HG03060 (cell line): ENCODE measurements around the gene PRSS53.
"Not testable (repeated sequence)": the region's sequence is repeated elsewhere in the genome, so short reads cannot be mapped to it uniquely, and the experiment has no call there.

Source experiments
- ATAC-seq: cut with Tn5 transposase; IDR thresholded peaks from one replicate; pipeline ENCODE4 v1.9.1; 2021; ENCODE audit warnings: low read depth, moderate number of reproducible peaks; ENCODE audit not compliant: unreplicated experiment

Gene PRSS53

DNA sequence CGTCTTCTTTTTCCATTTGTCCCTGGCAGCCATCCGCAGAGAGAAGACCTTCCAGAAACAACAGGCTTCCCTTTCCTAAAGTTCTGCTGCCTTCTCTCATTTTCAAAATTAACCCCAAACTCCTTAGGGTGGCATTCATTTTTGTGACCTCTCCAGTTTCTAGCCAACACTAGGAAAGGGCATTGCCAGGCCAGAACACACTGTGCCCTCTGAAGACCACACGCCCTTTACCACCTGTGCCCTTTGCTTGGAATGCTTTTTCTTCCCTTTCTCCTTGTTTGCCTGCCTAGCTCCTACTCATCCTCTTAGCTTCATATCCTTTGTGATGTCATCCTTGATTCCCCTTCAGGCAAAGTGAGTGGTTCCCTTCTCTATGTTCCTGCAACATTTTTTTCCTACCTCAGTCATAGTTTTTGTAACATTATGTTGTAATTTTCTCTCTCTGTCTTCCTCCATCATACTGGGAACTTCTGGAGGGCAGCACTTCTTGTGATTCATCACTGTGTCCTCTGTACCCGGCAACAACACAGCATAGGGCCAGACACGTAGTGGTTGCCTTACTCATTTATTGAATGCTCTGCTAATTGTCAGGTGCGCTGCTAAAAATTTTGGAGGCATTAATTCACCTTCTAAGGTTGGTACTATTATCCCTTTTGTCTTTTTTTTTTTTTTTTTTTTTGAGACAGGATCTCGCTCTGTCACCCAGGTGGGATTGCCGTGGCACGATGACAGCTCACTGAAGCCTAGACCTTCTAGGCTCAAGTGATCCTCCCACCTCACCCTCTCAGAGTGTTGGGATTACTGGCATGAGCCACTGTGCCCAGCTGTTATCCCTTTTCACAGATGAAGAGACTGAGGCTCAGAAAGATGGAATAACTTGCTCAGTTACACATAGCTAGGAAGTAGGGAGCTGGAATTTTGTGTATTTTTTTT lies 29.7 kb upstream of the PRSS53 start:
- no peak for ATAC-seq

DNA sequence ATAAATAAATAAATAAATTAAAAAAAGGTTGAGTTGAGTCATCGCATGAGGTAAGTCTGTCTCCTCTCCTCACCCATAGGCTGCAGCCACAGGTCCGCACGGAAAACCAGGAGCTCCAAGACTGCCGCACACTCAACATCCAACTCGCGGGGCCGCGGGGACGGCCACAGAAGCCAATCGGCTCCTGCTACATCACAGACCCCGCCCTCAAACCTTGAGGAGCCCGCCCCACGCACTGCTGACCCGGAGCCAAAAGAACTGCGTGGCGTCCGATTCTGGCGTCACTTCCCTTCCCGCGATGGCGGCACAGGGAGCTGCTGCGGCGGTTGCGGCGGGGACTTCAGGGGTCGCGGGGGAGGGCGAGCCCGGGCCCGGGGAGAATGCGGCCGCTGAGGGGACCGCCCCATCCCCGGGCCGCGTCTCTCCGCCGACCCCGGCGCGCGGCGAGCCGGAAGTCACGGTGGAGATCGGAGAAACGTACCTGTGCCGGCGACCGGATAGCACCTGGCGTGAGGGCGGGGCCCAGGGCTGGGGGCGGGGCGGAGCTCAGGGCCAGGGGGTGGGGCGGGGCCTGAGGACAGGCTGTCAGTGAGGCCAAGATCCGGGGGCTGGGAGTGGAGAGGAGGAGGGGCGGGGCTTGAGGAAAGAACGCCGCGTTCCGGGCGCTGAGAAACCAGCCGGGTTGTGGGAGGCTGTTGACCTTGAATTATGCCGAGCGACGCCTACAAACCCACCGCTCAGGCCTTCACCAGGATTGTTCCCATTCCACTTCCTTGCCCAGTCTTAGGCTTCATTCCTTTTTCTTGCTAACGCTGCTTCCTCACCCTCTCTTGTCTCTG lies 28.9 kb upstream of the PRSS53 start, which contains the start of gene KAT8:
Gene KAT8 (plus strand): TSS at position 281 of the 839 bp plus-strand sequence. CDS start 18 bp downstream, at position 299.
- peak; percentile 89 for ATAC-seq

DNA sequence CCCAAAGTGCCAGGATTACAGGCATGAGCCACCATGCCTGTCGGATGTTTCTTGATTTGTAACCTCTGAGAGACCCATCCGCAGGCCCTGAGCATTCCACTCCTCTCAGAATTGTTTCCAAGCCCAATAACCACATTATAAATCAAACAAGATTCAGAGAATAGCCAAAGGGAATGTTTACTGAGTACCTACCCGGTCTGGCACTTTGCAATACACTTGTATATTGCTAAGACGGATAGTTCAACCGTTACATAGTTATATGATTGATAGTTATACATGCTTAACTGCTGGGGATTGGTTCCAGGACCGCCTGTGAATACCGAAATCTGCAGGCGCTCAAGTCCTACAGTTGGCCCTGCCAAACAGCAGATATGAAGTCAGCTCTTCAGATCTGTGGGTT lies 25.7 kb upstream of the PRSS53 start:
- no peak for ATAC-seq

DNA sequence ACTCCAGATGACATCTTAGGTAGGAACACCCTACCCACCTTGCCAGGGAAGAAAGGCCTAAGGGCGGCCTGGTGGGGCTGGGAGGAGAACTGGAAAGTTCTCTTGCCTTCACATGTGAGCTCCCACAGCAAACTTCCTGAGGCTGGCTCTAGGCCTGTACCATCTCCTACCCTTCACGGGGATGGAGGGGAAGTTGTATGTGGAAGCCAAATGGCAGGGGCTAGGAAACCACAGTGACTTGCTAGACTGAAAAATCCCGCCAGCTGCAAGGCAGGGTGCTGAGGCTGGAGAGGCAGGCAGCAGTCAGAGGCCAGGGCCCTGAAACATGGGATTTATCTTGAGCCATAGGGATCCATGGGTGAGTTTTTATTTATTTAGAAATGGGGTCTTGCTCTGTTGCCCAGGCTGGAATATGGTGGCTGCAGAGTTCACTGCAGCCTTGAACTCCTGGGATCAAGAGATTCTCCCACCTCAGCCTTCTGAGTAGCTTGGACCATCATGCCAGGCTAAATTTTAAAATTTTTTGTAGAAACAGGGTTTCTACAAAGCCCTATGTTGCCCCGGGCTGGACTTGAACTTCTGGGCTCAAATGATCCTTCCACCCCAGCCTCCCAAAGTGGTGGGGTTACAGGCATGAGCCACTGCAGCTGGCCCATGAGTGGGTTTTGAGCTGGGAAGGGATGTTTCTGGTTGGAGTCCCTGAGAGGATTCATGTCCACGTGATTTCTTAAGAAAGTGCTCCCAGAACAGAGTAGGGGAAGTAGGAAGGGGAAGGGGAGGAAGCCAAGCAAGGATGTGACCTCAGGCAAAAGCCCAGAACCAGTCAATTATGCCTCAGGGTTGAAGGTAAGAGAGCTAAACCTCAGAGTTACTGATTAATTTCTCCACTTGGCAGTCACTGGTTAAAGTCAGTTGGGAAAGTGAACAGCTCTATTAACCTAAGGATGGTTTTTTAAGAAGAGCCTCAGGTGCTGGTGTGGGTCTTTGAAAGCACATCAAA lies 24.7 kb upstream of the PRSS53 start:
- ATAC-seq, result no peak

DNA sequence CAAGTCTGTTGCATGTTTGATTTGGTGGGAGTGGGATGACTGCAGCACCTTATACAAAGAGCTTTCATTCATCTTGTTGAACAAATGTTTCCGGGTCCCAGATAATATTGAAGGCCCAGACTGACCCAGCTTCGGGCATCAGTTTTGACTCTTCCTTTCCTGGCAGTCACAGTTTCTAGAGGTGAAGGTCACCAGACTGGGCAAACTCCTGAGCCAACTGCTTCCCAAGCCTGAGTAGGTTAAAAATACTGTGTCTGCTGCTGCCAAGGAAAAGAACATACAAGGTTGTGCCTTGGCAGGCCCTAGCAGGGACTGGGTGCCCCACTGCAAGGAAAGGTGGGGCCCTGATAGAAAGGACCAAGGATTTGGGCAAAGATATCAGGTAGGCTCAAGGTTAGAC lies 24.0 kb upstream of the PRSS53 start:
- ATAC-seq, result no peak

DNA sequence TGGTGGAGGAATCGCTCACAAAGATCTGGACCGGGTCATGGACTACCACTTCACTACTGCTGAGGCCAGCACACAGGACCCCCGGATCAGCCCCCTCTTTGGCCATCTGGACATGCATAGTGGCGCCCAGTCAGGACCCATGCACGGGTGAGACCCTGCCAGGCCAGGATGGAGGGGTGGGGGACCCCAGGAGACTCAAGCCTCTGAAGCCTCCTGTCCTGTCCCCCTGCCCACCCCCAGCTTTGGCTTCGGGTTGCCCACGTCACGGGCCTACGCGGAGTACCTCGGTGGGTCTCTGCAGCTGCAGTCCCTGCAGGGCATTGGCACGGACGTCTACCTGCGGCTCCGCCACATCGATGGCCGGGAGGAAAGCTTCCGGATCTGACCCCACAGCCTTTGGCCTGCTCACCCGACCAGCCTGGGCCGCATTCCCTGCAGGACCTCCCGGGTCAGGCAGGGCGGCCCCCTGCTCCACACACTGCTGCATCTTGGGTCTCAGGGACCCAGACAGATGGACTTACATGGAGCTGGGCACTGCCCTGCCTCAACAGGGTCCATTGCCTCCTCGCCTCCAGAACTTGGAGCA lies 23.2 kb upstream of the PRSS53 start:
- no peak for ATAC-seq

DNA sequence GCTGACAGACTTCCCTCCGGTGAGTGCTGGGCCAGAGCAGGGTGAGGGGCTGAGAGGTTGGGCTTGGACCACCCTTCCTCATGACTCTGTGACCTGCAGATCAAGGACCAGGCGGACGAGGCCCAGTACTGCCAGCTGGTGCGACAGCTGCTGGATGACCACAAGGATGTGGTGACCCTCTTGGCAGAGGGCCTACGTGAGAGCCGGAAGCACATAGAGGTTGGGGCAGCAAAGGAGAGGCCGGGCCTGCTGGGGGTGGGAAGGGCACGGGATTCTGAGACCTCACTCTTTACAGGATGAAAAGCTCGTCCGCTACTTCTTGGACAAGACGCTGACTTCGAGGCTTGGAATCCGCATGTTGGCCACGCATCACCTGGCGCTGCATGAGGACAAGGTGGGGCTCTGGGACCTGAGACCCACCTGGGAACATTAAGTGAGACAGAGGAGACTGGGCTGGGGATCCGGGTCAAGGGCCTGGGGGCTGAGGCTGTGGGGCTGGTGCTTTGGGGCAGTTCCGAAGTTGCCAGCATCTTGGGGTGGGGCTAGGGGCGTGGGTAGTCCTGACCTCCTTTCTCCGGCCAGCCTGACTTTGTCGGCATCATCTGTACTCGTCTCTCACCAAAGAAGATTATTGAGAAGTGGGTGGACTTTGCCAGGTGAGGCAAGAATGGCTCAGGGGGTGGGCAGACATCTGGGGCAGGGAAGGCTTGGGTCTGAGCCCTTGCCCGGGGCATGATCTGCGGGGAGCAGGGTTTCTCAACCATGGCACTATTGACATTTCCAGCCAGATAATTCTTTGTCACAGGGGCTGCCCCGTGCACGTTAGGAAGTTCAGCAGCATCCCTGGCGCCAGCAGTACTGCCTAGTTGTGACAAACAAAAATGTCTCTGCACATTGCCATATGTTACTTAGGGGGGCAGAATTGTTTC lies 21.6 kb upstream of the PRSS53 start:
- ATAC-seq, result no peak

DNA sequence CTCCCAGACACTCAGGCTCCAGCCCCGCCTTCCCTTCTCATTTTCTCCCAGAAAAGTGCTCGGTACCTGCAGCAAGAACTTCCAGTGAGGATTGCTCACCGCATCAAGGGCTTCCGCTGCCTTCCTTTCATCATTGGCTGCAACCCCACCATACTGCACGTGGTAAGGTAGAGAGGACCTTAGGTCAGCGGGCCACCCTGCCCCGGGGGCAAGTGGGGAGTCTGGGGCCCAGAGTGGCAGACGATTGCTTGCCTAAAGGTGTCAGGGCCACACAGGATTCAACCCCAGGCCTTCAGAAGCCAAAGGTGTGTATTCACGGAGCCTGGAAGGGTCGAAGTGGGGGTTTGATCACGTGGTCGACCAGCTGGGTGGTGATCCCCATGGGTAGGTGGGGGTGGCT lies 20.9 kb upstream of the PRSS53 start:
- no peak for ATAC-seq

DNA sequence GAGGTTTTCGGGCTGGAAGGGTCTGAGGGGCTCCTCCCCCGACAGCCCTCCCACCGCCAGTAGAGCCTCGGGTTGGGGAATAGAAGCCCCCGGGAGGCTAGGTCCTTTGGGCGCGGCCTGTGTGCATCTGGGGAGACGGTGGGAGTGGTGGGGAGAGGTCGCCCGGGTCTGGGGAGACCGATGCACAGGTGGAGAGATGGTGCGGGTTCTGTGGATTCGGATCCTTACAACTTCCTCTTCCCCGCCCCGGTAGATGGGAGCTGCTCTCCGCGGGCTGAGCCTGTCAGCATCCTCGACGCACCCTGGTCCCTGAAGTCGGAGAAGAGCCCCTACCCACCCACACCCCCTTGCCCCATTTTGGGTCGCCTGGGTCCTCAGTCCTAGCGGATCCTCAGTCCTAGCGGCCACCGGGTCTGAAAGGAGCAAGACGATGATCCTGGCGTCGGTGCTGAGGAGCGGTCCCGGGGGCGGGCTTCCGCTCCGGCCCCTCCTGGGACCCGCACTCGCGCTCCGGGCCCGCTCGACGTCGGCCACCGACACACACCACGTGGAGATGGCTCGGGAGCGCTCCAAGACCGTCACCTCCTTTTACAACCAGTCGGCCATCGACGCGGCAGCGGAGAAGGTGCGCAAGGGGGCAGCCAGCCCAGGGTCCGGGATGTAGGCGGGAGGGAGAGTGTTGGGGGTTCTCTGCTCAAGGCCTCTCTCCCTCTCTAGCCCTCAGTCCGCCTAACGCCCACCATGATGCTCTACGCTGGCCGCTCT lies 20.2 kb upstream of the PRSS53 start:
- no peak for ATAC-seq

DNA sequence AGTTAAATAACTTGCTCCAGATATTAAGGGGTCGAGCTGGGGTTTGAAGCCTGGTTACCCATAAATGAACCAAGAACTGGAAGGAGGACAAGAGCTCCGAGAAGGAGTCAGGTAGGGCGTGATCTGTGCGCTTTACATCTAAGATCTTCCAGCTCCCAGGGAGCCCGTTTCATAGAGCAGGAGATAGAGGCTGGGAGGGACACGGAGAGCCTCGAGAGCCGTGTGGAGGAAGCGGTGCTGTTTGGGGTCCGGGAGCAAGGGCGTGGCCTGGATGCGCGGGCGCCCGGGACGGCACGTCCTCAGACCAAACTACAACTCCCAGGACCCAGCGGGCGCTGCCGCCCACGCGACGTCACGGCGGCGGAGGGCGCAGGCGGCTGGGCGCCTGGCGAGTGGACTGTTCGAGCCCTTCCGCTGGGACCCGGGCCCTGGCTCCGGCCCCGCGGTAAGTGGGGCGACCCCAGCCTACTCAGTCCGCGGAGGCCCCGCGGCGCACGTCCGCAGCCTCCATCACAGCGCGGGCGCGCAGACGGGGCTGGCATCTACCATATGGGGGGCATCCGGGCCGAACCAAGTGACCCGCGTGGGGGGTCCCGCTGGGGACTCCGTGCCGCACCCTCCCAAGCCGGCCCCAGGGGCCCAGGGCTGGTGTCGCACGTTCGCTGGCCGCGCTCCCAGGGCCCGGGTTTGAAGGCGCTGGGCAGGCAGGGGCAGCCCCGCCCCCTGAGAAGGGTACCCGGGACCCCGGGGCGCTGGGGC lies 19.5 kb upstream of the PRSS53 start, which contains the start of gene BCKDK:
Gene BCKDK (plus strand): TSS at position 352 of the 759 bp plus-strand sequence. CDS start 838 bp downstream, outside the sequence.
- peak; percentile 60 for ATAC-seq

DNA sequence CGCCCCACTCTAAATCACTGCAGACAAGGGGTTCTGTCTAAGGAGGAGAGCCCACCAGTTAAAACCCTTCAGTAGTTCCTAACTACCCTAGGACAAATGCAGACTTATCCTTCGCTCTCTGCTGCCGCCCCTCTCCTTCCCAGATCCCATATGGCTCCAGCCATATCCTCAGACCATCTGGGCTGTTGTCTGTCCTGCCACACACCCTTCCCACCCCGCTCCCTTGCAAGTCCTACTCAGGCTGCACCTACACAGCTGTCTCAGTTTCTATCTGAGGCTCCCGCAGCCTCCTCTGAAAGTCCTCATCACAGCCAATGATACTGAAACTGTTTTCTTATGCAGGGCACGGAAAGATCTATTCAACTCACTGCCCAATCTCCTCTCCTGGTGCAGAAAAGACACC lies 18.7 kb upstream of the PRSS53 start:
- peak; percentile 42 for ATAC-seq

DNA sequence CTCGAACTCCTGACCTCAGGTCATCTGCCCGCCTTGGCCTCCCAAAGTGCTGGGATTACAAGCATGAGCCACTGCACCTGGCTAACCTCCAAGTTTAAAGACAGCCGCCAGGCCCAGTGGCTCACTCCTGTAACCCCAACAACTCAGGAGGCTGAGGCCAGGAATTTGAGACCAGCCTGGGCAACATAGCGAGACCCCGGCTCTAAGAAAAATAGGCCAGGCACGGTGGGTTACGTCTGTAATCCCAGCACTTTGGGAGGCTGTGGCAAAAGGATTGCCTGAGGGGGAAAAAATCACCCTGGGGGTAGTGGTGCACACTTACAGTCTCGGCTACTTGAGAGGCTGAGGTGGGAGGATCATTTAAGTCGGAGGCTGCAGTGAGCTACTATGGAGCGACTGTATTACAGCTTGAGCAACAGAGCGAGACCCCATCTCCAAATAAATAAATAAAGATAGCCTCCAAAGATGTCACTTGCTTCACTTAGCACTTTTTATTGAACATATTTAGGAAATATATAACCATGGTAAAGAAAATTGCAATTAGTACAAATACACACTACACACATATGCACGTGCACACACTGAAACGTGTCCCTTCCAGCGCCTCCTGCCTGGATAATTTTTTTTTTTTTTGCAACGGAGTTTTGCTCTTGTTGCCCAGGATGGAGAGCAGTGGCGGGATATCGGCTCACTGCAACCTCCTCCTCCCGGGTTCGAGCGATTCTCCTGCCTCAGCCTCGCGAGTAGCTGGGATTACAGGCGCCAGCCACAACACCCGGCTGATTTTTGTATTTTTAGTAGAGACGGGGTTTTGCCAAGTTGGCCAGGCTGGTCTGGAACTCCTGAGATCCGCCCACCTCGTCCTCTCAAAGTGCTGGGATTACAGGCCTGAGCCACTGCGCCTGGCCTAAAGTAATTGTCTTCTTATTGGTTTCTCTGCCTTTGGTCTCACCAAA lies 18.0 kb upstream of the PRSS53 start:
- no peak for ATAC-seq

DNA sequence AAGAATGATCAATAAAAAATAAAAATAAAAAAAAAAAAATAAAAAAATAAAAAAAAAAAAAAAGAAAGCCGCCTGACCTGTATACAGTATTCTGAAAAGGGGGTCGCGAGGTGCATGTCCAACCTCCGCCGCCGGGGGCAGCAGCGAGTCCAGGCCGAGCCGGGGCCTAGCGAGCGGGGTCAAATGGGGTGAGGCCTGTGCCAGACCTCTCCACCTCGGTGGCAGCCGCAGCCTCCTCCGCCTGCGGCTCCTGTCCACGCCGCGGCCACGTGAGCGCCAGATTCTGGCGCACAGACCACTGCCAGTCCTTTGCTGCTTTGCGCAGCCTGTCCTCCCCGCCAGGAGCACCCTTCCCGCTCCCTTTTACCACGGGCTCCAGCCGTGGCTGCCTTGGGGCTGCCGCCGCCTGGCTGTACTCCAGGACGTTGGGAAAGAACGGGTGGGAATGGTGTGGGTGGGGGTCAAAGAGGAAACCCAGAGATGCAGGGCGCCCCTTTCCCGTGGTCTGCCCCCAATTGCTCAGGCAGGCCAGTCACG lies 17.0 kb upstream of the PRSS53 start:
- ATAC-seq, result no peak

DNA sequence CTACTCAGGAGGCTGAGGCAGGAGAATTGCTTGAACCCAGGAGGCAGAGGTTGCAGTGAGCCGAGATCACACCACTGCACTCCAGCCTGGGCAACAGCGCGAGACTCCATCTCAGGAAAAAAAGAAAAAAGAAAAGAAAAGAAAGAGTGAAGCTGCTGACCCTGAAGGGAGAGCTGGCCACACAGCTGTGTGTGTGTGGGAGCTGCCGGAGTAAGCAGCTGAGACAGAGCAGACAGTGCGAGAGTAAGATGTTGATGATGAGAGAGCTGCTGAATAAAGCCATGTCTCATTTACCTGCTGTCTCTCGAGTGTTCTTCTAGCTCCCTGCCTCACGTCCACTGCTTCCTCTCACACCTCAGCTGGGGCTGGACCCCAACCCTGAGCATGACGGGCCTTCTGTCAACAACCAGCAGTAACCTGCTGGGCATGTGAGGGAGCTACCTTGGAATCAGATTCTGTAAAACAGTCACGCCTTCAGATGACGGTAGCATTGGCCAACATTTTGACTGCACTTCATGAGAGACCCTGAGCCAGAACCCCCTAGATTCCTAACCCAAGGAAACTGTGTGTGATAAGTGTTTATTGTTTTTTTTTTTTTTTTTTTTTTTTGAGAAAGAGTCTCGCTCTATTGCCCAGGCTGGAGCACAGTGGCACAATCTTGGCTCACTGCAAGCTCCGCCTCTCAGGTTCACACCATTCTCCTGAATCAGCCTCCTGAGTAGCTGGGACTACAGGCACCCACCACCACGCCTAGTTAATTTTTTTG lies 12.3 kb upstream of the PRSS53 start:
- not testable (repeated sequence) for ATAC-seq
